HG03097 (cell line): ENCODE results near the gene CCDC187.

Experiments
- ATAC-seq: cut with Tn5 transposase; IDR thresholded peaks from one replicate; pipeline ENCODE4 v1.9.1; 2021; ENCODE audit not compliant: unreplicated experiment, low FRiP score

Gene CCDC187

DNA sequence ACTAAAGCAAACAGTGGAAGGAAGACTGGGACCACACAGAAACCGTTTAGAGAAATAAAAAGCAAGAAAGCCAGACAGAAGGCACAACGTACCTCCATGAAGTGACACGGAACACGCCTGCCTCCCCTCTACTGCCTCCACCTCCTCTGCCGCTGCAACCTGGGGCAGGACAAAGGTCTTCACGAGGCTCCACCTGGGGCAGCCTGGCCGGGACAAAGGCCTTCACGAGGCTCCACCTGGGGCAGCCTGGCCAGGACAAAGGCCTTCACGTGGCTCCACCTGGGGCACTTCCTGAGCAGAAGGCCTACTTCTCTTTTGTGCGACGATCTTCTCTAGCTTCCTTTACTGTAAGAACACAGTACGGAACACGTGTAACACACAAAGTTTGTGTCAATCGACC lies 70.0 kb downstream of the CCDC187 start:
- ATAC-seq, result no peak

- no peak for ATAC-seq
Measured at GRCh38 chr9:136233411-136233810, 70.5 kb downstream of the CCDC187 start.

DNA sequence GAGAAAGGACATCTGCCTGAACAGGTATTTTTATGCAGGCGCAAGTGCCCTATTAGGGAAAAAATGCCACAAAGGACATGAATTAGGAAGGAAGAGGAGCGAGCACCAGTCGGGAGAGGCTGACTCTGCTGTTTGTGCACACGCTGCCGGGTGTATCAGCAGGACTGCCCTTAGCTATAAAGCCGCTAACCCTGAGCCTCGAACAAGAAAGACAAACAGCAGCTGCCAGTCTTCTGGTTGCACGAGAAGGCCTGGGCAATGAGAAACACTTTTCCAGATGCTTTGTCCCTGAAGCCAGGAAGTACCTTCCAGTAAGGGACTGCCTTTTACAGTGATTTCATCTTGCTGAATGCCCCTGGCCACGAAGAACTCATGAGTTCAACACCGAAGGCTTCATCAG lies 70.9 kb downstream of the CCDC187 start:
- no peak for ATAC-seq

DNA sequence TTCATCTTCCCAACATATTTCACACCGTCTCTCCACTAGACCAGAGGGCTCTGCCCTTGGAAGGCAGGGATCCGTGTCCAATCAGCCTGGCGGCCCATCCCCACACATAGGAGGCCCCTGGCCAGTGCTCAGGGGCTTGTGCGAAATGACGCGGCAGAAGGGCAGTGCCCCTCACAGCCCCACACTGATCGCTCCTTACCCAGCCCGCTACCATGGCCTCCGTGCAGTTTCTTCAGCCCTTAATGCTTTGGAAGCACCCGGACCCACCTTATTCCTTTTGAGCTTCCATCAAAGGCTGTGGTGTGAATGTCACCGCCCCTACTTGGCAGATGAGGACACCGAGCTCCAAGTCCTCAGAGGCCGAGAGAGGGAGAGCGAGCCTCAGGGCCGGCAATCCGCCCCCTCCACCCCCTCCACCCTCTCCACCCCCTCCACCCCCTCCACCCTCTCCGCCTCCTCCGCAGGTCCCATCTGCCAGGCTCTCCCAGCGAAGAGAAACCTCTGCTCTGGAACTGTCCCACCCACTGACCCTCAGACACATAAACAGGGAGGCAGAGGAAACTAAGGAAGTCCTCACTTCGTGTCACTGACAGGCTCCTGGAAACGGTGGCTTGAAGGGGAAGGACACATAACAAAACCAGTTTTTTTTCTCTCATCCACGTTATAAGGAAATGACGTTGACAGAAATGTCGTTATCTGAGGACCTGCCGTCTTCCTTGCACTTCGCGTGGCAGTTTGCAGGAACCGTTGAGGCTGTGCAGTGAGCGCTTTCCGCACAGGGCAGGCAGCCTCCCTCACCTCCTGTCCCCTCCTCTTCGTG lies 72.2 kb downstream of the CCDC187 start:
- no peak for ATAC-seq

DNA sequence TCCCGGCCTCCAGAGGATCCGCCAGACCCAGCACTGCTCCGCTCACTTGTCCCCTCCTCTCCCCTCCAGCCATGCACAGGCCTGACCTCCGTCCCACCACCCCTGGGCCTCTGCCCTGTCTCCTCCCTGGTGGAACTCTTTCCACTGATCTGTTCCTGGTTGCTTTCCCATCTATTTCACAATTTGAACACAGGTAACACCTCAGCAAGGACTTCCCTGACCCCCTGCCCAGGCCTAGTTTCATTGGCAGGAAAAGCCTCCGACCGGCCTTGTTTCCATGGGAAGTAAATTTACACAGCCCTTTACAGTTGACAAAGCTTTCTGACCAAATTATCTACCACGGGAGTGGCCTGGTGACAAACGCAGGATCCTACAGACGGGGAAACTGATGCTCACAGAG lies 73.1 kb downstream of the CCDC187 start:
- ATAC-seq, result no peak

DNA sequence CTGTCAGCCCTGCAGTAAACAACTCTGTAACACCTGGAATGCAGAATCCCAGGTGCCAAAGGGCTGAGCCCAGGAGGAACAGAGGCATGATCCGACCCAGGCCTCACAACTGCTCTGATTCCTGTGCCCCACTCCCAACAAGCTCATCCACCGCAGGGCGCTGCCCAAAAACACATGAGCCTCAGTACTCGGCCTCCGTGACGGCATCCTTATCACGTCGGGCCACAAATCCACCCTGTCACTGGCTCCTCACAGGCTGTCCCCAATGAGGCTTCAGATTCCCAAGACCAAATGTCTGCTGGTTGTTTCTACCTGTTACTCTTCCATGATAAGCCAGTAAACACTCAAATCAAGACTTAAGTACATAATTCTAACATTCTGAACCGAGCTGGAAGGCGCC lies 73.5 kb downstream of the CCDC187 start:
- ATAC-seq, result no peak

- no peak for ATAC-seq
Measured at GRCh38 chr9:136229096-136230065, 74.5 kb downstream of the CCDC187 start.

DNA sequence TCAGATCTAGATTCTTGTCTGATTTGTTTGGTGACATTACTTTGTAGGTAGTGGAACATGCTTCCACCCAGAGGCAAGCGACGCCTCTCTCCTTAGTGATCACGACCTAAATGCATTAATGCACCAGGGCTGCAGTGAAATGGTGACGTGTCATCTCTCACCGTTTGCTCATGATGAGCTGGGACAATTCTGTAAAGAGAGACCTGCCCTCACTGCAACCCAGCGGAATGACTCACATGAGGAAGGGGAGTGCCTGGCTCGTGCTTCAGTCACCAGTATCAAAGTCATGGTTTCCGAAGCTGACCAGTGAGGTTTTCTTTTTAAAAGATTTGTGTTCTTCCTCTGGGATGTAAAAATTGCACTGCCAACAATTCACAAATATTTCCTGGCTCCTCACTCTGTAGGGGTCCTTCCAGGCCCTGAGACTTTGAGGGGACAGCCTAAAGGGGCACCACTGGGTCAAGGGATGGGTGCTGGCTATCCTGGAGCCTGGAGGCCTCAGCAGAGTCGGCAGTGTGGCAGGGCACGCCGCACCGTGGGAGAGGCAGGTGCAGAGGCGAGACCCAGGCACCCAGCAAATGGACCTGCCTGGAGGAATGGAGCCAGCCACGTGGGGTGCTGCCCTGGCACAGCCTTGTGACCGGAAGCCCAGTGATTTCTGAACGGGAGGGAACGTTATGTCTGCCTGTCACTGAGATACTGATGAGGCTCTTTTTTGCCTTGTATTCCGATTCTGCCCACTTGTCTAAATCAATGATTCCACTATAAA lies 75.6 kb downstream of the CCDC187 start:
- no peak for ATAC-seq

DNA sequence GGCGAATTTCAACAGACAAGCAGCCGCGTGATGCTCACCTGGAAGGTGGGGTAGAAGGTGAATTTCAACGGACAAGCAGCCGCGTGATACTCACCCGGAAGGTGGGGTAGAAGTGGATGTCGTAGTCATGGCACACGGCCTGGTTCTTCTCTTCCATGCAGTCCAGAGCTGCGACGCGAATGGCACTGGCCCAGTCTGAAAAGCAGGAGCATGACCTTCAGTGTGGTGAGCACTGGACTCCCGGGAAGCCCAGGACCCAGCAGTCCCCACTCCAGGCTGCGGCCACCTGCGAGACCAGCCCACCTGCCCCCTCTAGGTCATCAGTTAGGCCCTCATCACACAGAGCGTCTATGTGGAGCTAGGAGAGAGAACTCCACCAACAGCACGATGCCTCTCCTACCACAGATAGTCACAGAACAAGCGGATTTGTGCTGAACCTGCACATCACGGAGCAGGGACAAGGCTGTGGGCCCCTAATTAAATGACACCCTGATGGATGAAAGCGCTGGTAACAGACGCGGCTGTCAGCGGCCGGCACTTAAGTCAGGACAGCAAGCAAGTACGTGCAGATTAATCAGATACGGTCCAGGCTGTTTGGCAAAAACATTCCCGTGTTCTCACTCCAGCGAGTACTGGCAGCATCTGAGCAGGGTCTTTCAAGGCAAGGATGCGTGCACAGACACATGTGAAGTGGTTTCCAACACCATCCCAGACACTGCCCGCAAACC lies 77.0 kb downstream of the CCDC187 start:
- no peak for ATAC-seq

DNA sequence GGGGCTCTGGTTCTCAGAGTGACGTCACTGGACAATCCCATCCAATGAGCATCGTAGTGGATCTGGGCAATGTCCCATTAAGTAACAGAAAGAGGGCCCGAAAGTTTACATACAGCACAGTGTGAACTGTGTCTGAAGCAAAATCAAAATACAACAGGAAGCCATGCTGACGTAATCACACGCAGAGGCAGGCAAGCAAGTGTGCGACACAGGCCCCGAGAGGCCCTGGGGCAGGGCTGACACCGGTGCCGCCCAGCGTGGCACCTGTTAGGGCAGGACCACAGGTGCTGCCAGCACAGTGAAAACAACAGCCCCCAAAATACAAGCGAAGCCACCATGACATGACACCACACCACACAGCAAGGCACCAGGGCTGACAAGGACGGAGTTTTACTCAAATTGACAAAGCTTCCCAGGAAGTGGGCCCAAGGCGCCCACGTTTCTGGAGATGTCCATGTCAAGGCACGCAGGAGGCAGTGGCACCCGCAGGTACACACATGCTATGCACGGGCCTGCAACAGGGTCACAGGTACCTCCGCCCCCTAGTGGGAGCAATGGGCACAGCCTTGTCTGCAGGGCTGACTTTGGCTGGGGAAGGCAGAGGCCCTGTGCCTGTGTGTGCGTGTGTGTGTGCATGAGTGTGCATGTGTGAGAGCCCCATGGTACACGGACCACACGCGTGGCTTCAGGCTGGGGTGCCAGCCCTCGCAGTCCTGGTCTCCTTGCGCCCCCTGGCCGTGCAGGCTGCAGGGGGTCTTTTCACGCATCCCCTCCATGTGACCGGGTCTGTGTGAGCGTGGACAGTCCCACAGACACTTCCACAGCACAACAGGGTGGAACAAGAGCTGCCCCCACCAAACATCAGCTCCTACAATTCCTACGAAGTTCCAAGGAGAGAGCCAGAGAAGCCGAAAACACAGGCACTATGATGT lies 77.9 kb downstream of the CCDC187 start:
- peak; percentile 48 for ATAC-seq

DNA sequence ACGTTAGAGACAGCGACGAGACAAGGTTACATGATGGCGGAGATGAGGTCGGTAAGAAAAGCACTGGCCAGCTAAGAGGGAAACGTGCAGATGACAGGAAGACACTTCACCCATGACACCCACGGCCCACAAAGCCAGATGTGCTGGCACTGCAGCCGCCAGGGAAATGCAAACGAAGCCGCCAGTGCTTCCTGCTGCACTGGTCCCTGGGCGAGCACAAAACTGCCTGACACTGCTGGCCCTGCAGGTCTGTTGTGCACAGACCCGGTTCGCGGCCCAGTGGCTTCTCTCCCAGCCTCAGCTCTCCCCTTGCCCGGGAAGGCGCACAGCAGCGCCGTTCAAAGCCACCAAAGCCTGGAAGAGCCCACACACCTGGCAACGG lies 78.5 kb downstream of the CCDC187 start:
- peak; percentile 46 for ATAC-seq

GRCh38 chr9:136223871-136224640 lies 79.8 kb downstream of the CCDC187 start:
- ATAC-seq, result no peak

GRCh38 chr9:136222906-136223285 lies 81.0 kb downstream of the CCDC187 start:
- ATAC-seq, result no peak

DNA sequence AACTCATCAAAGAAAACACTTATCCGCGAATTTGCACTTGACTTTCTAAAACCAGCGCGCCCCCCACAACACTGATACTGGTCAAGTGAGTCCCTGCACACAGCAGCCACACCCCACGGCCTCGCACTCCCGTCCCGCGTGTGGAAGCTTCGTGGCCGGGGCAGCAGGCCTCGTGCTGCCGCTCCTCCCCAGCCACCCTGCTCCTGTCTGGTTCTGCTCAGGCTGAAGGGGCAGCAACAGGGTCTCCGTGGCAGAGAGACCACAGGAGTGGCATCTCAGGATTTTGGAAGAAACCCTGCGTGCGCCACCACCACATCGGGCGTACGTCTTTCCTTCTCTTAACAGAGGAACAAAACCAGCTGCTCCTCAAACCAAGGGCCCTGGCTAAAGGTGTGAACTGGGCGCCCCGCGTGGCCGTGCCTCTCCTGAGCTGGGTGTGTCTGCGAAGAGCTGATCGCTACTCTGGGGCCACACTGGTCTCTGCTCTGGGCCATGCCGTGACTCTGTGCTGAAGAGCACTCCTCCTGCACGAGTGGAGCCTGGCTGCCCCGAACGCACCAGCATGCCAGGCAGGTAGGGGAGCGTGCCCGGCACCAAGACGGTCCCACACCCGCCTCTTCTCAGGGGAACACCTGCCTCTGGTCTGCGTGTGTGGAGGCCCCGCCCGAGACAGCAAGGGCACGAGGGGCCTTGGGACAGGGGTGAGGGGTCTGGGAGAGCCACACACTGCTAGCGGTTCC lies 81.6 kb downstream of the CCDC187 start:
- no peak for ATAC-seq

GRCh38 chr9:136220017-136220729 lies 83.7 kb downstream of the CCDC187 start:
- no peak for ATAC-seq

DNA sequence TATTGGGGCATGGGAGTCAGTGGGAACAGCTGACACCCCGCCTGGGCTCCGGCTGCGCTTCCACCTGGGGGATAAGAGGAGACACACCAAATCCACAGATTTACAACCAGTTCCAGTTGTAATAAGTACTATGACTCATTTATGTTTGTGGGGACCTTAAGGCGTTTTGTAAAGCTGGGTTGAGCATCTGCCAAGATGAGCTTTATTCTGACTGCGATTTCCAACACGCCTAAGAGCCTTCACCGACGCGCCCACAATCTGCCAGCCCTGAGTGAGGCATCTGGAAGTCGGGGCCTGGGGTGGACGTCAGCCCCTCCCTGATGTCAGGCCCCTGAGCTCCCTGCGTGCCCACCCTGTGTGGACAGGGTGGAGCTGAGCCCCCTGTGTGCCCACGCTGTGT lies 84.6 kb downstream of the CCDC187 start:
- no peak for ATAC-seq

GRCh38 chr9:136218673-136219072 lies 85.2 kb downstream of the CCDC187 start:
- ATAC-seq, result no peak
